Liver (tissue), 9 donors: ENCODE results near the gene ARL14EP. TPM values are rescaled to one million over a fixed set of nuclear protein-coding genes. Genes with fewer than 3 reads are reported as not detected.

Experiments used
- DNase-seq: peaks from one replicate; pipeline ENCODE4 v3.0.0-alpha.2; 2017; ENCODE audit warnings: low spot score
- H3K27ac ChIP-seq, 2 donors: one replicate each; pipeline ENCODE4 v1.7.0; 2013; ENCODE audit warnings: inconsistent platforms in 2 of 2, low read length in 2 of 2, control low read depth in 1 of 2, low read depth in 1 of 2, mild to moderate bottlenecking in 1 of 2
- H3K27me3 ChIP-seq, 4 donors: one replicate each; pipeline versions ENCODE4 v1.6.1 to v1.7.0; 2013; ENCODE audit warnings: low read length in 3 of 4, inconsistent platforms in 1 of 4, mild to moderate bottlenecking in 1 of 4, moderate library complexity in 1 of 4; ENCODE audit not compliant: control insufficient read depth in 4 of 4, insufficient read depth in 4 of 4
- H3K36me3 ChIP-seq, 4 donors: one replicate each; pipeline versions ENCODE4 v1.6.1 to v1.7.0; 2013; ENCODE audit warnings: low read length in 3 of 4, mild to moderate bottlenecking in 3 of 4, low read depth in 1 of 4, moderate library complexity in 1 of 4; ENCODE audit not compliant: control insufficient read depth in 4 of 4, insufficient read depth in 3 of 4
- H3K4me1 ChIP-seq, 4 donors: one replicate each; pipeline versions ENCODE4 v1.6.1 to v1.7.0; 2013; ENCODE audit warnings: low read length in 3 of 4, mild to moderate bottlenecking in 3 of 4, moderate library complexity in 1 of 4; ENCODE audit not compliant: control insufficient read depth in 4 of 4, insufficient read depth in 4 of 4
- H3K4me3 ChIP-seq, 3 donors: one replicate each; pipeline versions ENCODE4 v1.6.1 to v1.7.0; 2013; ENCODE audit warnings: low read length in 3 of 3, control low read depth in 1 of 3, low read depth in 1 of 3, mild to moderate bottlenecking in 1 of 3
- H3K9ac ChIP-seq, 2 donors: one replicate each; pipeline ENCODE4 v1.7.0; 2013; ENCODE audit warnings: low read length in 2 of 2, mild to moderate bottlenecking in 2 of 2, moderate library complexity in 2 of 2, control low read depth in 1 of 2, low read depth in 1 of 2
- H3K9me3 ChIP-seq, 4 donors: one replicate each; pipeline versions ENCODE4 v1.6.1 to v1.7.0; 2013; ENCODE audit warnings: low read length in 3 of 4; ENCODE audit not compliant: control insufficient read depth in 4 of 4
- CTCF ChIP-seq: fragments of 150-350 bp; IDR thresholded peaks from 2 replicates; pipeline ENCODE4 v1.5.1; 2017; ENCODE audit warnings: improper control_type of control experiment, low read depth, low read length; ENCODE audit not compliant: missing input control
- EGR1 ChIP-seq, 2 donors: IDR thresholded peaks; 2 replicates each; pipeline ENCODE4 v1.6.1; 2016 to 2018; ENCODE audit warnings: antibody characterized with exemption in 2 of 2, low read depth in 2 of 2
- FOXA1 ChIP-seq: IDR thresholded peaks from 2 replicates; pipeline ENCODE4 v1.6.1; 2016; ENCODE audit warnings: antibody characterized with exemption
- FOXA2 ChIP-seq: IDR thresholded peaks from 2 replicates; pipeline ENCODE4 v1.6.1; 2016; ENCODE audit warnings: antibody characterized with exemption
- GABPA ChIP-seq, 2 donors: IDR thresholded peaks in 1 of 2; conservative IDR thresholded peaks in 1 of 2; 2 replicates each; pipeline ENCODE4 v1.6.1; 2016; ENCODE audit warnings: antibody characterized with exemption in 2 of 2, mild to moderate bottlenecking in 1 of 2, moderate library complexity in 1 of 2
- HNF4A ChIP-seq, 2 donors: conservative IDR thresholded peaks; 2 replicates each; pipeline ENCODE4 v1.6.1; 2016; ENCODE audit warnings: antibody characterized with exemption in 2 of 2, mild to moderate bottlenecking in 2 of 2
- HNF4G ChIP-seq: IDR thresholded peaks from 2 replicates; pipeline ENCODE4 v1.6.1; 2016; ENCODE audit warnings: antibody characterized with exemption
- JUND ChIP-seq, 2 donors: IDR thresholded peaks; 2 replicates each; pipeline ENCODE4 v1.6.1; 2016; ENCODE audit warnings: antibody characterized with exemption in 2 of 2
- MAX ChIP-seq: IDR thresholded peaks from 2 replicates; pipeline ENCODE4 v1.6.1; 2016; ENCODE audit warnings: antibody characterized with exemption
- NR2F2 ChIP-seq: IDR thresholded peaks from 2 replicates; pipeline ENCODE4 v1.6.1; 2016; ENCODE audit warnings: antibody characterized with exemption
- RAD21 ChIP-seq, 2 donors: IDR thresholded peaks; 2 replicates each; pipeline ENCODE4 v1.6.1; 2016; ENCODE audit warnings: antibody characterized with exemption in 2 of 2, mild to moderate bottlenecking in 2 of 2
- RXRA ChIP-seq, 2 donors: IDR thresholded peaks; 2 replicates each; pipeline ENCODE4 v1.6.1; 2017 to 2018; ENCODE audit warnings: antibody characterized with exemption in 2 of 2, mild to moderate bottlenecking in 1 of 2
- SP1 ChIP-seq: IDR thresholded peaks from 2 replicates; pipeline ENCODE4 v1.6.1; 2018; ENCODE audit warnings: antibody characterized with exemption, mild to moderate bottlenecking
- TAF1 ChIP-seq: conservative IDR thresholded peaks from 2 replicates; pipeline ENCODE4 v1.6.1; 2016; ENCODE audit warnings: antibody characterized with exemption, mild to moderate bottlenecking
- YY1 ChIP-seq: IDR thresholded peaks from 2 replicates; pipeline ENCODE4 v1.6.1; 2016; ENCODE audit warnings: antibody characterized with exemption, mild to moderate bottlenecking
- ZBTB33 ChIP-seq: IDR thresholded peaks from 2 replicates; pipeline ENCODE4 v1.6.1; 2016; ENCODE audit warnings: antibody characterized with exemption
- WGBS: extraction: QIAGEN DNeasy Blood & Tissue Kit; methylation state at CpG from one replicate; pipeline ENCODE4 v1.1.7; 2013; 5-methylcytosine and 5-hydroxymethylcytosine counted together
- polyA plus RNA-seq, 2 donors: library from polyadenylated mRNA; stranded (reverse) in 1 of 2; unstranded in 1 of 2; fragments of 200-250 nt in 1 of 2; fragments of >200 nt in 1 of 2; fragmentation: Nextera tagmentation in 1 of 2; extraction: Ambion mirVana in 1 of 2; gene quantifications; one replicate each; pipeline versions ENCODE4 v1.2.1 to v1.2.3, GENCODE V29; 2013 to 2015
- total RNA-seq, 2 donors: library from RNA; depleted of rRNA; stranded (reverse); fragments of >200 nt; gene quantifications; one replicate each; pipeline ENCODE4 v1.2.3, GENCODE V29; 2014
- TF ChIP-seq, protein P1 (sequence below): IDR thresholded peaks from 2 replicates; pipeline ENCODE4 v1.6.1; 2016; ENCODE audit warnings: antibody characterized with exemption
- TF ChIP-seq, protein P2 (sequence below): IDR thresholded peaks from 2 replicates; pipeline ENCODE4 v1.6.1; 2016; ENCODE audit warnings: antibody characterized with exemption, mild to moderate bottlenecking
- donor health status: healthy.
- donor health status: healthy.
- donor health status: healthy.
- donor health status: healthy.
- donor health status: healthy.

Gene ARL14EP
- 10 to 100 TPM; 11.5 to 15.7 TPM for total RNA-seq
- 10 to 100 TPM in 1 of 2 donors, 1 to 10 TPM in 1; 8.2 to 22.9 TPM for polyA plus RNA-seq

GRCh38 chr11:30322826-30323710 lies at the start of gene ARL14EP:
Gene ARL14EP (plus strand): TSS chr11:30323104. CDS start chr11:30330949, 7,845 bp downstream.
- no peaks in the 10 kb centered on the region for H3K36me3 ChIP-seq
- under 1% methylated on average over 51 of the region's 51 CpGs for WGBS
- H3K4me3 ChIP-seq, result peak within 1 kb of the TSS; percentile 57 to 82 (median 72)
- DNase-seq, result peak; percentile 88
- TF ChIP-seq TAF1 (peak; percentile 98), GABPA (IDR thresholded peaks at IDR 0.05 in 1 of 2, conservative IDR thresholded peaks at IDR 0.05 in 1 of 2) (peak; percentile 55 to 91), NR2F2 (peak; percentile 54), JUND (IDR thresholded peaks at IDR 0.05) (peak in 1 of 2 donors; percentile 74), CTCF (no peak), ZBTB33 (no peak), YY1 (peak; percentile 91), SP1 (peak; percentile 70), FOXA2 (peak; percentile 31), RXRA (IDR thresholded peaks at IDR 0.05) (peak; percentile 58 to 64), MAX (peak; percentile 85), FOXA1 (no peak), HNF4G (no peak), HNF4A (conservative IDR thresholded peaks at IDR 0.05) (peak; percentile 25 to 47), RAD21 (IDR thresholded peaks at IDR 0.05) (peak in 1 of 2 donors; percentile 50), EGR1 (IDR thresholded peaks at IDR 0.05; ENCODE audit: low read depth in 2 of 2) (peak in 1 of 2 donors; percentile 42)
- TF ChIP-seq, protein P1, sequence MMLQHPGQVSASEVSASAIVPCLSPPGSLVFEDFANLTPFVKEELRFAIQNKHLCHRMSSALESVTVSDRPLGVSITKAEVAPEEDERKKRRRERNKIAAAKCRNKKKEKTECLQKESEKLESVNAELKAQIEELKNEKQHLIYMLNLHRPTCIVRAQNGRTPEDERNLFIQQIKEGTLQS, result peak; percentile 50
- TF ChIP-seq, protein P2, sequence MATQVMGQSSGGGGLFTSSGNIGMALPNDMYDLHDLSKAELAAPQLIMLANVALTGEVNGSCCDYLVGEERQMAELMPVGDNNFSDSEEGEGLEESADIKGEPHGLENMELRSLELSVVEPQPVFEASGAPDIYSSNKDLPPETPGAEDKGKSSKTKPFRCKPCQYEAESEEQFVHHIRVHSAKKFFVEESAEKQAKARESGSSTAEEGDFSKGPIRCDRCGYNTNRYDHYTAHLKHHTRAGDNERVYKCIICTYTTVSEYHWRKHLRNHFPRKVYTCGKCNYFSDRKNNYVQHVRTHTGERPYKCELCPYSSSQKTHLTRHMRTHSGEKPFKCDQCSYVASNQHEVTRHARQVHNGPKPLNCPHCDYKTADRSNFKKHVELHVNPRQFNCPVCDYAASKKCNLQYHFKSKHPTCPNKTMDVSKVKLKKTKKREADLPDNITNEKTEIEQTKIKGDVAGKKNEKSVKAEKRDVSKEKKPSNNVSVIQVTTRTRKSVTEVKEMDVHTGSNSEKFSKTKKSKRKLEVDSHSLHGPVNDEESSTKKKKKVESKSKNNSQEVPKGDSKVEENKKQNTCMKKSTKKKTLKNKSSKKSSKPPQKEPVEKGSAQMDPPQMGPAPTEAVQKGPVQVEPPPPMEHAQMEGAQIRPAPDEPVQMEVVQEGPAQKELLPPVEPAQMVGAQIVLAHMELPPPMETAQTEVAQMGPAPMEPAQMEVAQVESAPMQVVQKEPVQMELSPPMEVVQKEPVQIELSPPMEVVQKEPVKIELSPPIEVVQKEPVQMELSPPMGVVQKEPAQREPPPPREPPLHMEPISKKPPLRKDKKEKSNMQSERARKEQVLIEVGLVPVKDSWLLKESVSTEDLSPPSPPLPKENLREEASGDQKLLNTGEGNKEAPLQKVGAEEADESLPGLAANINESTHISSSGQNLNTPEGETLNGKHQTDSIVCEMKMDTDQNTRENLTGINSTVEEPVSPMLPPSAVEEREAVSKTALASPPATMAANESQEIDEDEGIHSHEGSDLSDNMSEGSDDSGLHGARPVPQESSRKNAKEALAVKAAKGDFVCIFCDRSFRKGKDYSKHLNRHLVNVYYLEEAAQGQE, result peak; percentile 95
- H3K27ac ChIP-seq, result peak within 1 kb of the TSS; percentile 85 to 96
- H3K9me3 ChIP-seq, result no peaks in the 10 kb centered on the region
- peaks cover 0 to 27% (median 18%) of the 10 kb centered on the region in 4 donors for H3K4me1 ChIP-seq
- H3K27me3 ChIP-seq, result peaks cover 0 to 3% (median 0%) of the 10 kb centered on the region in 4 donors
- peak within 1 kb of the TSS; percentile 64 to 73 for H3K9ac ChIP-seq
